ENCODE data around the gene TNFSF12. TPM values are rescaled to one million over a fixed set of nuclear protein-coding genes. Genes with fewer than 3 reads are reported as not detected.

The TNFSF12 gene
- polyA plus RNA-seq, 1 experiment: 49.5 TPM

DNA sequence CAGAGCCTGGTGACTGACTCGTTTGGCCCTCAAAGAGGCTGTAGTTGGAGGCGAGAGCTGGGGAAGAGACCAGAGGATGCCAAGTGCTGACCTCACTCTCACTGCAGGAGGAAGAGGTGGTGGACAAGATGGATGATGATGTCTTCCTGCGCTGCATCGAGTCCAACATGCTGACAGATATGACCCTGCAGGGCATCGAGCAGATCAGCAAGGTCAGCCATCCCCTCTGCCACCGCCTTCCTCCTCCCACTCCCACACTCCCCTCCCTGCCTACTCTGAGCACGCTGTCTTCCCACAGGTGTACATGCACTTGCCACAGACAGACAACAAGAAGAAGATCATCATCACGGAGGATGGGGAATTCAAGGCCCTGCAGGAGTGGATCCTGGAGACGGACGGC is 37.8 kb upstream of the TNFSF12 start:
- CTCF ChIA-PET: interaction anchor here (0.9 to 5.6 kb wide), 2 partner anchors 50 to 78 kb away, joined by 3 to 95 read pairs; partner anchors contain the start of gene SENP3
- no peak overlapping the region for H3K4me3 ChIP-seq (ENCODE audit: low read depth, low read length)
- POLR2A ChIA-PET: no interaction called here
- no peaks in the 10 kb centered on the region for H3K27me3 ChIP-seq (ENCODE audit: control insufficient read depth, insufficient read depth, low read length)
- DNase-seq (ENCODE audit: low read depth): no peak
- TF ChIP-seq, protein P1, sequence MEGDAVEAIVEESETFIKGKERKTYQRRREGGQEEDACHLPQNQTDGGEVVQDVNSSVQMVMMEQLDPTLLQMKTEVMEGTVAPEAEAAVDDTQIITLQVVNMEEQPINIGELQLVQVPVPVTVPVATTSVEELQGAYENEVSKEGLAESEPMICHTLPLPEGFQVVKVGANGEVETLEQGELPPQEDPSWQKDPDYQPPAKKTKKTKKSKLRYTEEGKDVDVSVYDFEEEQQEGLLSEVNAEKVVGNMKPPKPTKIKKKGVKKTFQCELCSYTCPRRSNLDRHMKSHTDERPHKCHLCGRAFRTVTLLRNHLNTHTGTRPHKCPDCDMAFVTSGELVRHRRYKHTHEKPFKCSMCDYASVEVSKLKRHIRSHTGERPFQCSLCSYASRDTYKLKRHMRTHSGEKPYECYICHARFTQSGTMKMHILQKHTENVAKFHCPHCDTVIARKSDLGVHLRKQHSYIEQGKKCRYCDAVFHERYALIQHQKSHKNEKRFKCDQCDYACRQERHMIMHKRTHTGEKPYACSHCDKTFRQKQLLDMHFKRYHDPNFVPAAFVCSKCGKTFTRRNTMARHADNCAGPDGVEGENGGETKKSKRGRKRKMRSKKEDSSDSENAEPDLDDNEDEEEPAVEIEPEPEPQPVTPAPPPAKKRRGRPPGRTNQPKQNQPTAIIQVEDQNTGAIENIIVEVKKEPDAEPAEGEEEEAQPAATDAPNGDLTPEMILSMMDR (IDR thresholded peaks at IDR 0.05; ENCODE audit: insufficient read depth, low read depth, low read length): no peak
- peaks cover 47% of the 10 kb centered on the region for H3K36me3 ChIP-seq (ENCODE audit: control insufficient read depth, insufficient read depth, low read length)

DNA sequence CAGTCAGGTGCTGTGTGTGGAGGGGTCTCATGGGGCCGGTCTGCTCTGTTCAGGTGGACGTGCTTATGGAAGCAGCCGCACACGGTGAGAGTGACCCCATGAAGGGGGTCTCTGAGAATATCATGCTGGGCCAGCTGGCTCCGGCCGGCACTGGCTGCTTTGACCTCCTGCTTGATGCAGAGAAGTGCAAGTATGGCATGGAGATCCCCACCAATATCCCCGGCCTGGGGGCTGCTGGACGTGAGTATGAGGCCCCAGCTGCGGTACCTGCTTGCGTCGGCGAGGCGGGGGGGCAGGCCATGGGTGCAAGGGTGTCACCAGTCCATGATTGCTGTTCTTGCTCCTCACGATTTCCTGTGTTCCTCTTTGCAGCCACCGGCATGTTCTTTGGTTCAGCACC is 36.8 kb upstream of the TNFSF12 start:
- ChIA-PET POLR2A (no interaction called here), CTCF (interaction anchor here (1.6 to 5.6 kb wide), 3 partner anchors 22 to 49 kb away, joined by 5 to 95 read pairs (median 24); partner anchors contain the start of gene SENP3)
- TF ChIP-seq, protein P1 (IDR thresholded peaks at IDR 0.05; ENCODE audit: insufficient read depth, low read depth, low read length): no peak
- H3K36me3 ChIP-seq (ENCODE audit: control insufficient read depth, insufficient read depth, low read length): peaks cover 41% of the 10 kb centered on the region
- DNase-seq (ENCODE audit: low read depth): no peak
- no peaks in the 10 kb centered on the region for H3K27me3 ChIP-seq (ENCODE audit: control insufficient read depth, insufficient read depth, low read length)
- H3K4me3 ChIP-seq (ENCODE audit: low read depth, low read length): no peak overlapping the region

DNA sequence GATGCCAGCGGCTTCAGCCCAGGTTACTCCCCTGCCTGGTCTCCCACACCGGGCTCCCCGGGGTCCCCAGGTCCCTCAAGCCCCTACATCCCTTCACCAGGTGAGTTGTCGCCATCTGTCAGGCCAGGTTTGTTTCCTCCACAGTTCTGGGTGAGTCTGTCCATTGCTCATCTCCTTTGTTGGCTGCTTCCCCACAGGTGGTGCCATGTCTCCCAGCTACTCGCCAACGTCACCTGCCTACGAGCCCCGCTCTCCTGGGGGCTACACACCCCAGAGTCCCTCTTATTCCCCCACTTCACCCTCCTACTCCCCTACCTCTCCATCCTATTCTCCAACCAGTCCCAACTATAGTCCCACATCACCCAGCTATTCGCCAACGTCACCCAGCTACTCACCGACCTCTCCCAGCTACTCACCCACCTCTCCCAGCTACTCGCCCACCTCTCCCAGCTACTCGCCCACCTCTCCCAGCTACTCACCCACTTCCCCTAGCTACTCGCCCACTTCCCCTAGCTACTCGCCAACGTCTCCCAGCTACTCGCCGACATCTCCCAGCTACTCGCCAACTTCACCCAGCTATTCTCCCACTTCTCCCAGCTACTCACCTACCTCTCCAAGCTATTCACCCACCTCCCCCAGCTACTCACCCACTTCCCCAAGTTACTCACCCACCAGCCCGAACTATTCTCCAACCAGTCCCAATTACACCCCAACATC is 35.9 kb upstream of the TNFSF12 start:
- H3K36me3 ChIP-seq (ENCODE audit: control insufficient read depth, insufficient read depth, low read length): peaks cover 41% of the 10 kb centered on the region
- no peak overlapping the region for H3K4me3 ChIP-seq (ENCODE audit: low read depth, low read length)
- CTCF ChIA-PET: interaction anchor here (0.6 to 5.6 kb wide), 17 partner anchors 8 to 115 kb away, joined by 3 to 95 read pairs (median 7); partner anchors contain the start of genes SENP3, SOX15 and TNFSF13
- POLR2A ChIA-PET: no interaction called here
- no peaks in the 10 kb centered on the region for H3K27me3 ChIP-seq (ENCODE audit: control insufficient read depth, insufficient read depth, low read length)
- TF ChIP-seq, protein P1 (IDR thresholded peaks at IDR 0.05; ENCODE audit: insufficient read depth, low read depth, low read length): no peak
- no peak for DNase-seq (ENCODE audit: low read depth)

DNA sequence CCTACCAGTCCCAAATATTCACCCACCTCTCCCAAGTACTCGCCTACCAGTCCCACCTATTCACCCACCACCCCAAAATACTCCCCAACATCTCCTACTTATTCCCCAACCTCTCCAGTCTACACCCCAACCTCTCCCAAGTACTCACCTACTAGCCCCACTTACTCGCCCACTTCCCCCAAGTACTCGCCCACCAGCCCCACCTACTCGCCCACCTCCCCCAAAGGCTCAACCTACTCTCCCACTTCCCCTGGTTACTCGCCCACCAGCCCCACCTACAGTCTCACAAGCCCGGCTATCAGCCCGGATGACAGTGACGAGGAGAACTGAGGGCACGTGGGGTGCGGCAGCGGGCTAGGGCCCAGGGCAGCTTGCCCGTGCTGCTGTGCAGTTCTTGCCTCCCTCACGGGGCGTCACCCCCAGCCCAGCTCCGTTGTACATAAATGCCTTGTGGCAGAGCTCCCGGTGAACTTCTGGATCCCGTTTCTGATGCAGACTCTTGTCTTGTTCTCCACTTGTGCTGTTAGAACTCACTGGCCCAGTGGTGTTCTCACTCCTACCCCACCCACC is 34.9 kb upstream of the TNFSF12 start:
- H3K27me3 ChIP-seq (ENCODE audit: control insufficient read depth, insufficient read depth, low read length): no peaks in the 10 kb centered on the region
- H3K4me3 ChIP-seq (ENCODE audit: low read depth, low read length): no peak overlapping the region
- CTCF ChIA-PET: interaction anchor here (0.6 to 5.6 kb wide), 32 partner anchors 8 to 173 kb away, joined by 3 to 95 read pairs (median 6); partner anchors contain the start of genes SENP3, SOX15, TMEM256 and TNFSF13
- no peak for DNase-seq (ENCODE audit: low read depth)
- POLR2A ChIA-PET: interaction anchor here (0.6 kb wide), 1 partner anchor 38 kb away, joined by 8 read pairs; no protein-coding TSS in a partner anchor
- TF ChIP-seq, protein P1 (IDR thresholded peaks at IDR 0.05; ENCODE audit: insufficient read depth, low read depth, low read length): no peak
- peaks cover 38% of the 10 kb centered on the region for H3K36me3 ChIP-seq (ENCODE audit: control insufficient read depth, insufficient read depth, low read length)
